Astrocyte (in vitro differentiated cells and primary cell): ENCODE measurements around the gene RNF186. TPM values are rescaled to one million over a fixed set of nuclear protein-coding genes. Genes with fewer than 3 reads are reported as not detected.

ENCODE experiments used
- DNase-seq: peaks from one replicate; pipeline ENCODE4 v3.0.0-alpha.2; 2010; ENCODE audit warnings: low read depth
- FAIRE-seq: peaks from 2 replicates; lab custom pipeline; 2011; peaks lifted over from hg19 to GRCh38; lab: Jason Lieb, UNC
- H2AFZ ChIP-seq: 2 replicates; pipeline ENCODE4 v1.6.0; 2012; ENCODE audit warnings: low read depth, low read length, inconsistent platforms
- H3K27ac ChIP-seq: 2 replicates; pipeline ENCODE4 v1.5.1; 2011; ENCODE audit warnings: low read depth, low read length, inconsistent platforms
- H3K27me3 ChIP-seq: 2 replicates; pipeline ENCODE4 v1.6.0; 2011; ENCODE audit warnings: low read length, inconsistent platforms; ENCODE audit not compliant: insufficient read depth
- H3K36me3 ChIP-seq: 2 replicates; pipeline ENCODE4 v1.5.1; 2011; ENCODE audit warnings: low read length, inconsistent platforms; ENCODE audit not compliant: insufficient read depth
- H3K4me1 ChIP-seq: 2 replicates; pipeline ENCODE4 v1.5.1; 2011; ENCODE audit warnings: low read length, inconsistent platforms; ENCODE audit not compliant: insufficient read depth
- H3K4me2 ChIP-seq: 2 replicates; pipeline ENCODE4 v1.6.0; 2012; ENCODE audit warnings: low read length, inconsistent platforms
- H3K4me3 ChIP-seq: 2 replicates; pipeline ENCODE4 v1.5.1; 2011; ENCODE audit warnings: low read depth, mild to moderate bottlenecking, low read length, inconsistent platforms; ENCODE audit not compliant: insufficient read depth
- H3K79me2 ChIP-seq: 2 replicates; pipeline ENCODE4 v1.6.0; 2012; ENCODE audit warnings: mild to moderate bottlenecking, low read length, inconsistent platforms; ENCODE audit not compliant: insufficient read depth
- H3K9ac ChIP-seq: 2 replicates; pipeline ENCODE4 v1.6.0; 2012; ENCODE audit warnings: mild to moderate bottlenecking, low read length, inconsistent platforms
- H3K9me3 ChIP-seq: 2 replicates; pipeline ENCODE4 v1.5.1; 2012; ENCODE audit warnings: low read depth, mild to moderate bottlenecking, low read length, inconsistent platforms; ENCODE audit not compliant: insufficient read depth
- H4K20me1 ChIP-seq: 2 replicates; pipeline ENCODE4 v1.6.0; 2012; ENCODE audit warnings: low read length, inconsistent platforms; ENCODE audit not compliant: insufficient read depth
- H3K27ac Mint-ChIP-seq: one replicate; pipeline ENCODE4 v1.8.0; 2021; ENCODE audit warnings: mild to moderate bottlenecking, mixed read lengths; ENCODE audit not compliant: unreplicated experiment
- H3K27me3 Mint-ChIP-seq: one replicate; pipeline ENCODE4 v1.8.0; 2021; ENCODE audit warnings: low read depth, mixed read lengths; ENCODE audit not compliant: unreplicated experiment
- H3K36me3 Mint-ChIP-seq: one replicate; pipeline ENCODE4 v1.8.0; 2021; ENCODE audit warnings: low read depth, mixed read lengths; ENCODE audit not compliant: unreplicated experiment
- H3K4me1 Mint-ChIP-seq: one replicate; pipeline ENCODE4 v1.8.0; 2021; ENCODE audit warnings: low read depth, mixed read lengths; ENCODE audit not compliant: unreplicated experiment
- H3K4me3 Mint-ChIP-seq: one replicate; pipeline ENCODE4 v1.8.0; 2021; ENCODE audit warnings: mild to moderate bottlenecking, moderate library complexity, mixed read lengths; ENCODE audit not compliant: unreplicated experiment
- H3K9me3 Mint-ChIP-seq: one replicate; pipeline ENCODE4 v1.8.0; 2021; ENCODE audit warnings: mild to moderate bottlenecking, mixed read lengths; ENCODE audit not compliant: unreplicated experiment
- EZH2 ChIP-seq: IDR thresholded peaks from 2 replicates; pipeline ENCODE4 v1.6.1; 2012; ENCODE audit warnings: mild to moderate bottlenecking, low read length, inconsistent platforms; ENCODE audit not compliant: insufficient read depth
- total RNA-seq: library from RNA; stranded (reverse); gene quantifications from 2 replicates; pipeline ENCODE4 v1.2.1, GENCODE V29; 2021
- TF ChIP-seq, protein P1 (sequence below): IDR thresholded peaks from 2 replicates; pipeline ENCODE4 v1.5.1; 2011; ENCODE audit warnings: low read depth, mild to moderate bottlenecking, inconsistent platforms, low read length, moderate library complexity; ENCODE audit not compliant: insufficient read depth

Gene RNF186
- total RNA-seq, 1 donor from 2014 or later, result not detected

DNA sequence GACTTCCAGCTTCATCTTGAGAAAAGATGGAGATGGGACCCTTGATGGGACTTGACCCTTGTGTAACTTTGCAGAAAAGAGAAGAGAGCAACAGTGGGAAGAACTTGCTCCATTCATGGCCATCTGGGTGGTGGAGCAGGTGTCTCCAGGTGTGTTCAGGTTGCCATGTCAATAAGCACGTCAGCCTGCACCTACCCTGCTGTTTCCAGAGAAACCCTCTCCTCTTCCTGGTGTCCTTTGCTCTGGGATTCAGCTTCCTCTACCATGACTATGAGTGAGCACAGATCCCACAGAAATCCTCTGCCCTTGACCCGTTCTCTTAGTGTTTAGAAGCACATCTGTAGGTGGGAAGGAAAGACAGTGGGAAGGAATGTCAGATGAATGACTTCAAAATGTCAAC is 45.3 kb upstream of the RNF186 start:
- no peak overlapping the region for H2AFZ ChIP-seq
- DNase-seq (no peak), FAIRE-seq (no peak)
- no peak overlapping the region for H3K27ac ChIP-seq
- no peaks in the 10 kb centered on the region for H3K9me3 ChIP-seq
- Mint-ChIP-seq H3K27ac (no peak overlapping the region), H3K9me3 (no peaks in the 10 kb centered on the region), H3K27me3 (peaks cover 3% of the 10 kb centered on the region), H3K4me1 (peaks cover 15% of the 10 kb centered on the region), H3K36me3 (no peaks in the 10 kb centered on the region), H3K4me3 (no peak overlapping the region)
- no peak overlapping the region for H3K9ac ChIP-seq
- no peak overlapping the region for H3K4me3 ChIP-seq
- H3K4me2 ChIP-seq, result peak overlapping the region; percentile 57
- H3K4me1 ChIP-seq, result peaks cover 16% of the 10 kb centered on the region
- H3K79me2 ChIP-seq, result no peaks in the 10 kb centered on the region
- TF ChIP-seq, protein P1, sequence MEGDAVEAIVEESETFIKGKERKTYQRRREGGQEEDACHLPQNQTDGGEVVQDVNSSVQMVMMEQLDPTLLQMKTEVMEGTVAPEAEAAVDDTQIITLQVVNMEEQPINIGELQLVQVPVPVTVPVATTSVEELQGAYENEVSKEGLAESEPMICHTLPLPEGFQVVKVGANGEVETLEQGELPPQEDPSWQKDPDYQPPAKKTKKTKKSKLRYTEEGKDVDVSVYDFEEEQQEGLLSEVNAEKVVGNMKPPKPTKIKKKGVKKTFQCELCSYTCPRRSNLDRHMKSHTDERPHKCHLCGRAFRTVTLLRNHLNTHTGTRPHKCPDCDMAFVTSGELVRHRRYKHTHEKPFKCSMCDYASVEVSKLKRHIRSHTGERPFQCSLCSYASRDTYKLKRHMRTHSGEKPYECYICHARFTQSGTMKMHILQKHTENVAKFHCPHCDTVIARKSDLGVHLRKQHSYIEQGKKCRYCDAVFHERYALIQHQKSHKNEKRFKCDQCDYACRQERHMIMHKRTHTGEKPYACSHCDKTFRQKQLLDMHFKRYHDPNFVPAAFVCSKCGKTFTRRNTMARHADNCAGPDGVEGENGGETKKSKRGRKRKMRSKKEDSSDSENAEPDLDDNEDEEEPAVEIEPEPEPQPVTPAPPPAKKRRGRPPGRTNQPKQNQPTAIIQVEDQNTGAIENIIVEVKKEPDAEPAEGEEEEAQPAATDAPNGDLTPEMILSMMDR, result no peak
- TF ChIP-seq EZH2, result no peak
- no peaks in the 10 kb centered on the region for H4K20me1 ChIP-seq
- H3K36me3 ChIP-seq, result no peaks in the 10 kb centered on the region
- no peaks in the 10 kb centered on the region for H3K27me3 ChIP-seq

DNA sequence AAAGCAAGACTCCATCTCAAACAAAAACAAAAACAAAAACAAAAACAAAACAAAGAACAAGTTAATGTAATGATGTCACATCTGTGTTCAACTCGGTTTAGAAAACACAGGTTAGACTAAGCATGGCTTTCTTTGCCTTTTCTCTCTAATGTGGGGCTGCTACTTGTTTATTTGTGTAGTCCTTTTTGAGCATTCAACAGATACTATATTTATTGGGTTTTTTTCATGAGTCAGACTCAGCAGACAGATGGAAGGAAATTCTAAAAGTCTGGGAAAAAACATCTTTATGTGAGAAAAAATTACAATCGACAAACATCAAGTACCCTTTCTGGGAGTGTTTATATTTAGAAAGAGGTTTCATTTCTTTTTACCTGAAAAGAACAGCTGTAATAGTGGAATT is 44.8 kb upstream of the RNF186 start:
- TF ChIP-seq, protein P1, result no peak
- TF ChIP-seq EZH2, result no peak
- Histone ChIP-seq H3K79me2 (no peaks in the 10 kb centered on the region), H4K20me1 (no peaks in the 10 kb centered on the region), H3K36me3 (no peaks in the 10 kb centered on the region), H3K27ac (no peak overlapping the region), H3K4me3 (no peak overlapping the region), H2AFZ (no peak overlapping the region), H3K27me3 (no peaks in the 10 kb centered on the region), H3K9me3 (no peaks in the 10 kb centered on the region), H3K9ac (no peak overlapping the region), H3K4me2 (no peak overlapping the region), H3K4me1 (peaks cover 16% of the 10 kb centered on the region)
- H3K36me3 Mint-ChIP-seq, result no peaks in the 10 kb centered on the region
- DNase-seq, result no peak
- peaks cover 15% of the 10 kb centered on the region for H3K4me1 Mint-ChIP-seq
- H3K9me3 Mint-ChIP-seq, result no peaks in the 10 kb centered on the region
- no peak overlapping the region for H3K27ac Mint-ChIP-seq
- peaks cover 3% of the 10 kb centered on the region for H3K27me3 Mint-ChIP-seq
- H3K4me3 Mint-ChIP-seq, result no peak overlapping the region
- no peak for FAIRE-seq

DNA sequence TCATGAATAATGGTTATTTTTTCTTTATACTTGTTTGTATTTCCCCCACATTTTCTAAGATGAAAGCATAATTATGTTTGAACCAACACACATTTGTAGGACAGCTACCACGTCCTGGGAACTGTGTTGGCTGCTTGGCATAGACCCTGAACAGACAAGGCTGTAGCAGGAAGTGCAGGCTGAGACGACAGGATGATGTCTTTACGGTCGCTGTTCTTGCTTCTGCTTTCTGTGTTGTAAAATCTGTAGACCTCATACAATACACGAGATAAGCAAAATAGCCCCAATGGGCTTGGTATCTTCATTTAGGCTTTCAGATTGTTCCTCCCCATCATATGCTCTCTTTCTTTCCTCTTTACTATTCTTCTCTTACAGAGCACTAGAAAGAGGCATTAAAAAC is 43.8 kb upstream of the RNF186 start:
- no peak overlapping the region for H3K4me3 ChIP-seq
- no peak overlapping the region for H3K27ac ChIP-seq
- no peak overlapping the region for H3K9ac ChIP-seq
- H3K4me3 Mint-ChIP-seq, result no peak overlapping the region
- TF ChIP-seq, protein P1, result no peak
- TF ChIP-seq EZH2, result no peak
- no peak overlapping the region for H3K4me2 ChIP-seq
- H2AFZ ChIP-seq, result no peak overlapping the region
- peaks cover 14% of the 10 kb centered on the region for H3K4me1 Mint-ChIP-seq
- no peaks in the 10 kb centered on the region for H3K36me3 Mint-ChIP-seq
- no peaks in the 10 kb centered on the region for H3K79me2 ChIP-seq
- FAIRE-seq (no peak), DNase-seq (no peak)
- peaks cover 5% of the 10 kb centered on the region for H3K27me3 Mint-ChIP-seq
- H3K27ac Mint-ChIP-seq, result no peak overlapping the region
- no peaks in the 10 kb centered on the region for H3K36me3 ChIP-seq
- H4K20me1 ChIP-seq, result no peaks in the 10 kb centered on the region
- H3K27me3 ChIP-seq, result no peaks in the 10 kb centered on the region
- H3K9me3 ChIP-seq, result no peaks in the 10 kb centered on the region
- peaks cover 16% of the 10 kb centered on the region for H3K4me1 ChIP-seq
- H3K9me3 Mint-ChIP-seq, result no peaks in the 10 kb centered on the region
